Activated CD4-positive, alpha-beta T cell treated with anti-CD3 and anti-CD28 coated beads, Interleukin-2, amount 10 ng/mL, durations not matched to agents 7 days and 5 days (primary cell): ENCODE measurements around the gene PLP2. TPM values are rescaled to one million over a fixed set of nuclear protein-coding genes. Genes with fewer than 3 reads are reported as not detected.

ENCODE experiments used
- CTCF ChIA-PET: fragments of 350-600 bp; sonication (Branson Sonifier 250); formaldehyde crosslinking; loops from one replicate; lab custom pipeline; 2021; ENCODE audit warnings: antibody characterized with exemption; lab: Charles Lee
- POLR2A ChIA-PET: fragments of 350-600 bp; sonication (Branson Sonifier 250); formaldehyde crosslinking; loops from one replicate; lab custom pipeline; 2021; ENCODE audit warnings: antibody characterized with exemption; lab: Charles Lee
- DNase-seq: peaks from one replicate; pipeline ENCODE4 v3.0.0-alpha.2; 2020
- H3K27ac Mint-ChIP-seq: one replicate; pipeline ENCODE4 v1.8.0; 2021; ENCODE audit warnings: mild to moderate bottlenecking, moderate library complexity, mixed read lengths
- H3K27me3 Mint-ChIP-seq: one replicate; pipeline ENCODE4 v1.8.0; 2021; ENCODE audit warnings: mixed read lengths
- H3K36me3 Mint-ChIP-seq: one replicate; pipeline ENCODE4 v1.8.0; 2021; ENCODE audit warnings: low read depth, mixed read lengths
- H3K4me1 Mint-ChIP-seq: one replicate; pipeline ENCODE4 v1.8.0; 2021; ENCODE audit warnings: mixed read lengths
- H3K4me3 Mint-ChIP-seq: one replicate; pipeline ENCODE4 v1.8.0; 2021; ENCODE audit warnings: mild to moderate bottlenecking, moderate library complexity, mixed read lengths
- H3K9me3 Mint-ChIP-seq: one replicate; pipeline ENCODE4 v1.8.0; 2021; ENCODE audit warnings: mixed read lengths
- total RNA-seq, 2 experiments: library from RNA; stranded (reverse); gene quantifications; one replicate each; pipeline ENCODE4 v1.2.3, GENCODE V29; 2021

The PLP2 gene
- total RNA-seq, 2 experiments from 2014 or later: 245 to 270 TPM

DNA sequence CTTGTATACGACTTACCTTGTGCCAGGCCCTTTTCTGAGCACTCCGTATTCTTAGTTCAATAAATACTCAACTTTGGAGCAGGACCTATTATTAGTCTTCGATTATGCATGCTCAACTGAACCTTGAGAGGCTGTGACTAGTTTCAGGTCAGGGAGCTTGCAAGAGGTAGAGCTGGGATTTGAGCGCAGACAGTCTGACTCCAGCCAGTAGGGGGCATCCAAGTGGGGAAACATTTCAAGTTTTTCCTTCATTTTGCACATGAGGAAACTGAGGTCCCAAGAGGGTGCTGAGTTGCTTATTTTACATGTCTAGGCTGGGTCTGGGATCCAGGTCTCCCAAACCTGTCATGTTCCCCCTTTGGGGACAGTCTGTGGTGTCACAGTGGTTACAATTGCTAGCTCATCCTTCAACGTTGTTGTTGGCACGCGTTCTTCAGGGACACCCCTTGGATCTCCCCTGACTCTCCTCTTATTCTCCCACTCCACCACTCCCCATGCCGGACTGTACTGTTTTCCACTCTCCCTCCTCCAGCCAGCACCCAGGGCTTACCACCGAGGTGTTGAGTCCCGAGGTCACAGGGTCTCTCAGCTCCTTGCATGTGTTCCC lies 21.1 kb downstream of the PLP2 start:
- peak; percentile 46 for DNase-seq
- no peaks in the 10 kb centered on the region for H3K9me3 Mint-ChIP-seq
- CTCF ChIA-PET: interaction anchor here (0.6 to 1.6 kb wide), 13 partner anchors 9 to 561 kb away, joined by 3 to 5 read pairs (median 3); partner anchors contain the start of gene PPP1R3F
- peak overlapping the region; percentile 60 for H3K27ac Mint-ChIP-seq
- H3K4me3 Mint-ChIP-seq: peak overlapping the region; percentile 49
- H3K27me3 Mint-ChIP-seq: no peaks in the 10 kb centered on the region
- POLR2A ChIA-PET: interaction anchor here (1.3 kb wide), 1 partner anchor 75 kb away, joined by 3 read pairs; no protein-coding TSS in a partner anchor
- H3K36me3 Mint-ChIP-seq: peaks cover 2% of the 10 kb centered on the region
- peaks cover 44% of the 10 kb centered on the region for H3K4me1 Mint-ChIP-seq

GRCh38 chrX:49193542-49193964 lies 21.9 kb downstream of the PLP2 start:
- Mint-ChIP-seq H3K4me1 (peaks cover 45% of the 10 kb centered on the region), H3K27me3 (peaks cover 6% of the 10 kb centered on the region), H3K9me3 (no peaks in the 10 kb centered on the region), H3K27ac (peak overlapping the region; percentile 77), H3K4me3 (no peak overlapping the region), H3K36me3 (peaks cover 2% of the 10 kb centered on the region)
- CTCF ChIA-PET: interaction anchor here (0.9 to 1.6 kb wide), 4 partner anchors 9 to 77 kb away, joined by 3 to 4 read pairs (median 4); partner anchors contain the start of gene PPP1R3F
- DNase-seq: no peak
- POLR2A ChIA-PET: interaction anchor here (1.3 kb wide), 1 partner anchor 74 kb away, joined by 3 read pairs; no protein-coding TSS in a partner anchor

DNA sequence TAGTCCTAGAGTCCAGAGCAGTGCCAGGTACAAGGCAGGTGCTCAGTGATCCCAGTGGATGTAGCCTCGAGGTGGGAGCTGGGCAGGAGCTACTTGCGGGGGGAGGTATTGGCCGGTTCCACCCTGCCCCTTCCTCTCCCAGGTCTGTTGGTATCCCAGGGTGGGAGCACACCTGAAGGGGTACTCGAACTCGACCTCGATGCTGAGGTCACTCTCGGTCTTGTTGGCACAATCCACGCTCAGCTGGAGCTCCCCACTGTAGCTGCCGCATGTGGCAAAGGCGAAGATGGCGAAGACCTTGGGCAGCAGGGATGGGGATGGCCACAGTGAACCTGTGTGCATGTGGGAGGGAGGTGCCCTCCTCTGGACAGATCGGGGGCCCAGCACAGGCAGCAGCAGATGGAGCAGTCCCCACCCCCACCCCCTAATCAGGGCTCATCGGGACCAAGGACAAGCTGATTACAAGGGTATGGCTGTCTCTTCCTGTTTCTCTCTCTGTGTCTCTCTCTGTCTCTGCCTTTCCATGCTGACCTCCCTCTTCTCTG lies 25.9 kb downstream of the PLP2 start:
- Mint-ChIP-seq H3K4me1 (peaks cover 37% of the 10 kb centered on the region), H3K4me3 (no peak overlapping the region), H3K27me3 (peaks cover 6% of the 10 kb centered on the region), H3K27ac (peak overlapping the region; percentile 57), H3K36me3 (no peaks in the 10 kb centered on the region), H3K9me3 (no peaks in the 10 kb centered on the region)
- ChIA-PET CTCF (no interaction called here), POLR2A (no interaction called here)
- DNase-seq: no peak

DNA sequence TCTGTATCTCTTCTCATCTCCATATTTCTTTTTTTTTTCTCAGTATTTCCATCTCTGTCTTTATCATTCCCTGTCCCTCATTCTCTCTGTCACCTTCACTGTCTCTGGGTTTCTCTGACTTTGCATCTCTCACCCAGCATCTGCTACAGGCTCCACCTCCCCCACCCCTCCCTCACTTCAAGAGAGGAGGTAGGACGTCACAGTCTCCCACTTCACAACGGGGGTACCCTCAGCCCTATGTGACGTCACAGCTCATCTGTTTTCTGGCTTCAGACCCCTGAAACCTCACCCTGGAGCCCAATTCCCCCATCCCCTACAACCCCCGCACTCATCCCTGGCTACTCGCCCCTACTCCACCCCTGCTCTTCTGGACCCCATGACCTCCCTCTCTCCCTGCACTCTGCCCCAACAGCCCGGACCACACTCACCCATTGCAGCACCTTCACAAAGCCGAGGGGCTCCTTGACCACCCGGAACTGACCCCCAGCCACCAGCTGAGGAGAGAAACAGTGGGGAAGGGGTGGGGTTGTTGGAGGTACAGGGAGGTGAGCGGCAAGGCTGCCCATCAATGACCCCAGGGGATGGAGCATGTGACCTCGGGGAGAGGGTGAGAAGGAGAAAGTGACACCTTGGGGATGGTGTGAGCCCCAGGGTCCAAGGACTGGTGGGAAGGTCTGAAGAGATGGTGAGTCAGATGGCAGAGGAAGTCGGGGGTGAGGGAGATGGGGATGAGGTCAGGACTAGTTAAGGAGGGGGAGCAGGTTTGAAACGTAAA lies 27.0 kb downstream of the PLP2 start:
- H3K27me3 Mint-ChIP-seq: peaks cover 6% of the 10 kb centered on the region
- no peak for DNase-seq
- peaks cover 27% of the 10 kb centered on the region for H3K4me1 Mint-ChIP-seq
- H3K27ac Mint-ChIP-seq: no peak overlapping the region
- POLR2A ChIA-PET: no interaction called here
- H3K9me3 Mint-ChIP-seq: no peaks in the 10 kb centered on the region
- H3K36me3 Mint-ChIP-seq: no peaks in the 10 kb centered on the region
- H3K4me3 Mint-ChIP-seq: peak overlapping the region; percentile 32
- CTCF ChIA-PET: no interaction called here

DNA sequence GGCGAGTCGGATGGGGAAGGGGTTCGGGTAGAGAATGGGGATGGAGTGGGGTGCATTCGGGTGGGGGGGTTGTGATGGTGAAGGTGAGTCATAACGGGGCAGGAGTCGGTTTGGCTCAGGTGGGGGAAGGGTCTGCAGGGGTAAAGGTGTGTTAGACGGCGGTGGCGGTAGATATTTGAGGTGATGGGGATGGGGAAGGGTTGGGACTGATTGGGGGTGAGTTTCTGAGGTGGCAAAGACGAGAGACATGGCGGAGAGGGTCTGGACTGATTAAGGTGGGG lies 27.6 kb downstream of the PLP2 start:
- CTCF ChIA-PET: no interaction called here
- Mint-ChIP-seq H3K27me3 (peaks cover 6% of the 10 kb centered on the region), H3K27ac (no peak overlapping the region), H3K4me1 (peaks cover 23% of the 10 kb centered on the region), H3K9me3 (no peaks in the 10 kb centered on the region), H3K4me3 (peak overlapping the region; percentile 32), H3K36me3 (no peaks in the 10 kb centered on the region)
- DNase-seq: no peak
- POLR2A ChIA-PET: no interaction called here

- Mint-ChIP-seq H3K36me3 (no peaks in the 10 kb centered on the region), H3K4me1 (peaks cover 20% of the 10 kb centered on the region), H3K4me3 (peak within 1 kb of the TSS; percentile 40), H3K9me3 (no peaks in the 10 kb centered on the region), H3K27me3 (peaks cover 6% of the 10 kb centered on the region), H3K27ac (no peak within 1 kb of the TSS)
- ChIA-PET POLR2A (no interaction called here), CTCF (no interaction called here)
- peak; percentile 85 for DNase-seq
These were observed 28.4 kb downstream of the PLP2 start, which contains the start of gene SYP for GRCh38 chrX:49199906-49200771. Gene SYP, minus strand, starts transcription at chrX:49200193. Its CDS starts 7 bp downstream, at chrX:49200186.

DNA sequence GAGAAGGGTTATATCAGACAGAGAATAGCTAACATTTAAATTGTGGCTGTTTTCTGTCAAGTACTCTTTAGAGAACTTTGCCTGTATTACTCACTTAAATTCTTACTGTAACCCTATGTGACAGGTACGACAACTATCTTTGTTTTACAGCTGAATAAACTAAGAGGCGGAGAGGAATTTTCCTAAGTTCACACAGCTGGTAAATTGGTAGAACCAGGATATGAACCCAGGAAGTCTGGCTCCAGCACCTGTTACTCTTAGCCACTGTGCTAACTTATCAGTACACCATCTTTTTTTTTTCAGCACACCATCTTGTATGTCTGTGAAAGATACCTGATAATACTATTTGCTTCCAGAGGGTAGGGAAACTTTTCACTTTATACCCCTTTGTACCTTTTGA lies 30.3 kb downstream of the PLP2 start:
- CTCF ChIA-PET: interaction anchor here (0.6 to 1.0 kb wide), 2 partner anchors 9 to 17 kb away, joined by 3 read pairs; no protein-coding TSS in a partner anchor
- Mint-ChIP-seq H3K27me3 (peaks cover 6% of the 10 kb centered on the region), H3K36me3 (no peaks in the 10 kb centered on the region), H3K9me3 (no peaks in the 10 kb centered on the region), H3K27ac (no peak overlapping the region), H3K4me3 (no peak overlapping the region), H3K4me1 (peaks cover 18% of the 10 kb centered on the region)
- no peak for DNase-seq
- POLR2A ChIA-PET: no interaction called here

- H3K4me1 Mint-ChIP-seq: peaks cover 10% of the 10 kb centered on the region
- H3K36me3 Mint-ChIP-seq: no peaks in the 10 kb centered on the region
- CTCF ChIA-PET: no interaction called here
- no peaks in the 10 kb centered on the region for H3K27me3 Mint-ChIP-seq
- H3K27ac Mint-ChIP-seq: no peak overlapping the region
- POLR2A ChIA-PET: no interaction called here
- H3K4me3 Mint-ChIP-seq: no peak overlapping the region
- no peak for DNase-seq
- no peaks in the 10 kb centered on the region for H3K9me3 Mint-ChIP-seq
These were observed 31.8 kb downstream of the PLP2 start for GRCh38 chrX:49203536-49203935.

- ChIA-PET POLR2A (no interaction called here), CTCF (no interaction called here)
- Mint-ChIP-seq H3K27ac (no peak overlapping the region), H3K9me3 (no peaks in the 10 kb centered on the region), H3K27me3 (no peaks in the 10 kb centered on the region), H3K4me1 (peaks cover 5% of the 10 kb centered on the region), H3K4me3 (no peak overlapping the region), H3K36me3 (no peaks in the 10 kb centered on the region)
- DNase-seq: no peak
These were observed 32.3 kb downstream of the PLP2 start for GRCh38 chrX:49204017-49204416.

DNA sequence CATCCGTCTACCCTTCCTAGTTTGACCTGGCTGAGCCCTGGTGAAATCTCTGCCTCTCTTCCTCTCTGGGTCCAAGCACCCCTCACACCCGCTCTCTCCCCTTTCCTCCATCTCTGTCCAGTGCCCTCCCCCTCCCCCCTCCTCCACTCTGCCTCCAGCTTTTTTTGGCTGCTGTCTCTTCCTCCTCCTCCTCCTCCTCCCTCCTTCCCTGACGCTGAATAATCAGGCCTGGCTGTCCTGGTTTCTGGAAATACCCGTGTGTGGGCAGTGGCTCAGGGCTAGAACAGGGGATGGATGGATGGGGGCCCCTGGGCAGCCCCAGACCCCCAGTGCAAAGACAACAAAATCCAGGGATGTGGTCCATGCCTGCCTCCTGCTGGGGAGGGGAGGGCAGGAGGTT lies 33.0 kb downstream of the PLP2 start:
- H3K9me3 Mint-ChIP-seq: no peaks in the 10 kb centered on the region
- H3K4me1 Mint-ChIP-seq: peaks cover 4% of the 10 kb centered on the region
- ChIA-PET CTCF (interaction anchor here (1.4 kb wide), 1 partner anchor 24 kb away, joined by 4 read pairs; no protein-coding TSS in a partner anchor), POLR2A (no interaction called here)
- H3K27ac Mint-ChIP-seq: no peak overlapping the region
- H3K27me3 Mint-ChIP-seq: no peaks in the 10 kb centered on the region
- H3K4me3 Mint-ChIP-seq: no peak overlapping the region
- no peak for DNase-seq
- no peaks in the 10 kb centered on the region for H3K36me3 Mint-ChIP-seq

DNA sequence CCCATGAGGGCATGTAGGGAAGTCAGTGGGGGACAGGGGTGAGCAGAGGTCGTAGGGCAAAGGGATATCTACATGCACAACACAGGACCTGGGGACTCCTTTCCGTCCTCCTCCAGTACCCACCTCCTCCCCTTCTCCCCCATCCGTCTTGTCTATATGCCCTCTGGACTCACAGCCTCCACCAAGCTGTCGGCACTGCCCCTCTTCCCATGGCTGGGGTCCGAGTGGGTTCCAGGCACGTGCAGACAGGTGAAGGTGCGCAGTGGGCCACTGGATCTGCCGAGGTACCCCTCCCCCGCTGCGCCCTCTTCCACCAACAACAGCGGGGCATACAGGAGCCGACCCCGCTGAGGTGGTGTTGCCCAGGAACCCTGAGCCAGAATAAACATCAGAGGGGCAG lies 33.7 kb downstream of the PLP2 start:
- H3K4me3 Mint-ChIP-seq: no peak overlapping the region
- ChIA-PET CTCF (interaction anchor here (1.4 kb wide), 1 partner anchor 23 kb away, joined by 4 read pairs; no protein-coding TSS in a partner anchor), POLR2A (no interaction called here)
- DNase-seq: no peak
- no peaks in the 10 kb centered on the region for H3K27me3 Mint-ChIP-seq
- peaks cover 3% of the 10 kb centered on the region for H3K4me1 Mint-ChIP-seq
- H3K27ac Mint-ChIP-seq: no peak overlapping the region
- H3K9me3 Mint-ChIP-seq: no peaks in the 10 kb centered on the region
- H3K36me3 Mint-ChIP-seq: no peaks in the 10 kb centered on the region

GRCh38 chrX:49206543-49206942 lies 34.8 kb downstream of the PLP2 start:
- DNase-seq: no peak
- ChIA-PET CTCF (no interaction called here), POLR2A (no interaction called here)
- Mint-ChIP-seq H3K4me1 (no peaks in the 10 kb centered on the region), H3K27me3 (no peaks in the 10 kb centered on the region), H3K4me3 (no peak overlapping the region), H3K27ac (no peak overlapping the region), H3K9me3 (no peaks in the 10 kb centered on the region), H3K36me3 (no peaks in the 10 kb centered on the region)
